ENCODE data around the gene COL7A1.

- no peak for TF ChIP-seq CTCF (conservative IDR thresholded peaks at IDR 0.05)
- no peak for TF ChIP-seq EZH2 (IDR thresholded peaks at IDR 0.05; ENCODE audit: low read depth)
Observed at GRCh38 chr3:48565186-48565585, 29.9 kb downstream of the COL7A1 start.
